Putamen (tissue), 1 donor: Measurements from ENCODE around the gene TCF19.

Experiments
- DNase-seq: peaks from one replicate; pipeline ENCODE4 v3.0.0-alpha.2; 2016; ENCODE audit warnings: low spot score

The TCF19 gene

DNA sequence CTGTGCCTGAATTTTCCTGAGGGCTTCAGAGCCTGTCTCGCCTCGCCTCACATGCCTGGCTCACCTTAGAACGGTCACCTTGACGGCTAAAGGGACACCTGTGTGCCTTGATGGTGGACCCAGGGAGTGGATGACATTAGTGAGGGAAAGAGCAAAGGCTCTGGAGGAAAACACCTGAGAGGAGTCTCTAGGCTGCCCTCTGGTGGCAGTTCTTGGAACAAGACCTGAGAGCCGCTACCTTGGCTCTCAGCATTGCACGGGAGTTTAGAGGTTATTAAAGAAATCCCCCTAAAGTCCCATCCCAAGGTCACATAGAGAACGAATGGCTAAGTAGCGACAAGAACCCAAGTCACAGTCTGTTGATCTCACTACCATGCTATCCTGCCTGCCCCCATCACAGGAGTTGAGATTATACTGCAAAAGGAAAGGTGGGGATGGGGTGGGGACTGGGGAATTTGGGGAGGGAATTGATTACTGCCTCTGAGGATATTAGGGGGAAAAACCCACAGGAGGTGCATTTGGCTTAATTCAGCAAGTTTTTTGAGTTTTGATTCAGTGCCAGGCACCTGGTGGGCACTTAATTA, 30.2 kb upstream of the TCF19 start:
- peak; percentile 18 for DNase-seq

DNA sequence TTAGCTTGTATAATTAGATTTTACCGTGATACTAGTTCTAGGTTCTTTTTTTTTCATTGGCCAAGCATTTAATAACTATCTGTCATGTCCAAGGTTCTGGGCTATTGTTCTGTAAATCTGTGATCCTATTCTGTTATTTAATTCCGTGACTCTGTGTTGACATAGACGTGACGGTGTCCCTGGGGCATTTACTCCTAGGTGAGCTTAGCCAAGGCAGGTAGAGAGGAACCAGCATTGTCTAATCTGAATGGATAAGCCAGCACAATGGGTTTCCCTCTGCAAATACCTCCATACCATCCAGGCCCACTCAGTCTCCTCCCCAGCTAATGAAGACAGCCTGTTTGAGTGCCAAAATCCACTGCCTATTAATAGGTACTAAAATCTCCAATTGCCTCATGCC, 29.3 kb upstream of the TCF19 start:
- DNase-seq = no peak

DNA sequence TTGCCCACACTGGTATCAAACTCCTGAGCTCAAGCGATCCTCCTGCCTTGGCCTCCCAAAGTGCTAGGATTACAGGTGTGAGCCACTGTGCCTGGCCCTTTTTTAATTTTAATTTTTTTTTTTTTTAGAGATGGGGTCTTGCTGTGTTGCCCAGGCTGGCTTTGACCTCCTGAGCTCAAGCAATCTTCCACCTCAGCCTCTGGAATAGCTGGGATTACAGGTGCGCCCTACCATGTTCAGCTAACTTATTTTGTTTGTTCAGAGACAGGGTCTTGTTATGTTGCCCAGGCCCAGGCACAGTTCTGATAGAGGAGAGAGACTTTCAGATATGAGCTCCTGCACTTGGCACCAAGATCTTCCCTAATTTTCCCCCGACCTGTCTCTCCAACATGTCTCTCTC, 27.6 kb upstream of the TCF19 start:
- no peak for DNase-seq

DNA sequence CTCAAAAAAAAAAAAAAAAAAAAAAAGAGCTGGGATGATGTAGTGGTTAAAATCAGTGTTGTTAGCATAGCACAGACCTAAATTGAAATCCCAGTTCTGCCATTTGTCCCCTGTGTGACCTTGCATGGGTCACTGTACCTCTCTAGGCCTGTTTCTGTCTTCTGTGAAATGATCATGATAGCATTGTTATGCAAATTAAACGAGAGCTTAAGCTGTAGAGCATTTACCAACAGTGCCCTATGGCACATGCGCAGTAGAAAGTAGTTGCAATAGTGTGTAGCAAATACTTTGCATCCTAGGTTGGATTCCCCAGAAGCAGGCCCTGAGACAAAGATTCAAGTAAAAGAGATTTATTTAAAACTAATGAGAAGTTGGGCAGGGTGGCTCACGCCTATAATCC, 26.8 kb upstream of the TCF19 start:
- no peak for DNase-seq

DNA sequence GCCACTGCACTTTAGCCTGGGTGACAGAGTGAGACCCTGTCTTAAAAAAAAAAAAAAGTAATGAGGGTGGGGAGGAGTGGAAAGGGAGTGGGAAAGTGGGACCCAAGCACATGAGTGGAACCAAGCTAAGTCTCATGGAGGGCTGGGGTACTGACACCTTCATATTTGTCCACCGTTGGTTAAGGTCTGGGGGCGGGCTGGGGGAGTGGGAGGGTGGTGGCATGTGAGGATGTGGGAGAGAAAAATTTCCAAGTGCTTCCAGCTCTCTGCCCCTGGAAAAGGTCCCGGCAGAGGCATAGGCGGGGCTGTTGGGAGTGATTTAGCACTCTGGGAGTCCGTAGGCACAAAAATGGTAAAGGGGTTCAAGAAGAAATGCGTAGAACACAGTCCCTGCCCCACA, 25.6 kb upstream of the TCF19 start:
- DNase-seq = no peak

DNA sequence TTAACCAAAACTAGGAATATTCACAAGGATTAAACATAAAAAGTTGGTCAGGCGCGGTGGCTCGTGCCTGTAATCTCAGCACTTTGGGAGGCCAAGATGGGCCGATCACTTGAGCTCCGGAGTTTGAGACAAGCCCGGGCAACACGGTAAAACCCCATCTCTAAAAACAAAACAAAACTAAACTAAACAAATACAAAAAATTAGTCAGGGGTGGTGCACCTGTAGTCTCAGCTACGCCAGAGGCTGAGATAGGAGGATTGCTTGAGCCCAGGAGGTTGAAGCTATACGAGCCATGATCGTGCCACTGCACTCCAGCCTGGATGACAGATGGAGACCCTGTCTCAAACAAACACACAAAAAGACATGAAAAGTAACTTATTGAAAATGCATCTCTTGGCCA, 22.7 kb upstream of the TCF19 start:
- DNase-seq = no peak

DNA sequence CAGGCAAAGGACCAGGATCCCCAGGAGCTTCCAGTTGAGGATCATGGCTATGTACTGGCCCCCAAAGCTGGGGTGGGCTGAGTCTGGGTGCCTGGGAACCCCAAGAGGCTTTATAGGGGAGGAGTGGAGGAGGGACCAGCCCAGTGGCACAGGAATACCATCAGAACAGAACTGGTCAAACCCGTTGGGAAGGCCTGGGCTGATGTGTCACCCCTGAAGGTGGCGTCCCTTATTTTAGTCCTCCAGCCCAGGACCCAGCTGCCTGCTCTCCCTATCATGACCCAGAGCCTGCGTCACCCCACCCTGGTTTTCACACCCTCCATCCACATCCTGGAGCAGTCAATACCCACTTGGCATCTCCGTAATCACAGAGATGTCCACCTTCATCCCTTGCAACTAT, 19.4 kb upstream of the TCF19 start, which contains the start of gene PSORS1C2:
TSS of gene PSORS1C2 (minus strand) at position 85 of the 400 bp plus-strand sequence. CDS start at position 45, 40 bp downstream.
- no peak for DNase-seq

DNA sequence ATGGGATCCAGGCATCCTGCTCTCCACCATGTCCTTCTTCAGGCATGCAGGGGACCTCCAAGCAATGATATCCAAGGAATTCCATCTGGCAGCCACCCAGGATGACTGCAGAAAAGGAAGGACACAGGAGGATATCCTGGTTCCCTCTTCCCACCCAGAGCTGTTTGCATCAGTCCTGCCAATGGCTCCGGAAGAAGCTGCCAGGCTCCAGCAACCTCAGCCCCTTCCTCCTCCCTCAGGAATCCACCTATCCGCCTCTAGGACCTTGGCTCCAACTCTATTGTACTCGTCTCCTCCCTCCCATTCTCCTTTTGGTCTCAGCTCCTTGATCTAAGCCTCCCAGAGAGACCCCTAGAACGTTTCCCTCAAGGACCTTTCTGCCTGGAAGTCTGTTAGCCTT, 18.8 kb upstream of the TCF19 start:
- DNase-seq = no peak

DNA sequence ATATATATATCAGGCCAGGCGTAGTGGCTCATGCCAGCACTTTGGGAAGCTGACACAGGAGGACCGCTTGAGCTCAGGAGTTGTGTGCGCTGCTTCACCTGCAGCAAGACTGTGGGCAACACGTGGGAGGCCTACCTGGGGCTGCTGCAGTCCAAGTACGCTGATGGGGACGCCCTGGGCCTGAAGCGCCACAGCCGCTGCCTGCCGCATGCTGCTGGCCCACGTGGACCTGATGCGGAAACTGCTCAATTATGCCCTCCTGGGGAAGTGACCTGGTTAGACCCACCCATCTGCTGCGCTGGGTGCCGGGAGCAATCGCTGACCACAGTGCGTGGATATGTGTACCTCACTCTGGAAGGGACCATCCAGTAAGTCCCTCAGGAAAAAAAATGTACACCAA, 17.7 kb upstream of the TCF19 start:
- DNase-seq = no peak

DNA sequence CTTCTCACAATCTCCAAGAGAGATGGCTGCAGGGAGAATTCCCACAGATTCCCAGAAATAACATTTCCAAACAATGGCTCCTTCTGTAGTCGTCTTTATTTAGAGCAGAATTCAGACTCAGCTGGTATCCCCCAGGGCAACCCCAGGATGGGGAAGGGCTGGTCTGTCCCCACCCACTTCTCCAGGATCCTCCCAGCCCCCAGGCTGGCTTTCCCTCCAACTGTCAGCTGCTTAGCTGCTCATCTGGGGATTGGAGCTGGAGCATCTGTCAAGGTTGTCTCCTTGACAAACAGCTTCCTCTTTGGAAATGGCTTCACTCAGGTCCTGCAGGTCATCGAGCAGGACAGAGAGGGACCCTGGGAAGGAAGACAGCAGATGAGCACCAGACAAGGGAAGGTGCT, 16.0 kb upstream of the TCF19 start:
- DNase-seq = no peak

DNA sequence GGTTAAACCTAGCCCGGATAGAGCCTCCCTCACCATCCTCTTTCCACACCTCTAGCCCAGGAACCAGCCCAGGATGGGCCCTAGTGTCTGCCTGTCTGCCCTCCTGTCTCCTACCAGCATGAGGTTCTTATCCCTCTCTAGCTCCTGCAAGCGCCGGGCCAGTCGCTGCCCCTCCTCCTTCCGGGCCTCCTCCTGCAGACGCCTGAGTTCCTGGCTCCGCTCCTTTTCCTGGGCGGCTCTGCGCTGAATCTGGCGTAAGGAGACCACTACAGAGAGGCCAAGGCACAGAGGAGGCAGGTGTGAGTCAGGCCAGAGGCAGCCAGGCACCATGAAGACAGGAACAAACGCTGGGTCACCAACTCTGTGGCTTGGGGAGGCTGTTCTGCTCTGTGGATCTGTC, 15.2 kb upstream of the TCF19 start:
- no peak for DNase-seq

DNA sequence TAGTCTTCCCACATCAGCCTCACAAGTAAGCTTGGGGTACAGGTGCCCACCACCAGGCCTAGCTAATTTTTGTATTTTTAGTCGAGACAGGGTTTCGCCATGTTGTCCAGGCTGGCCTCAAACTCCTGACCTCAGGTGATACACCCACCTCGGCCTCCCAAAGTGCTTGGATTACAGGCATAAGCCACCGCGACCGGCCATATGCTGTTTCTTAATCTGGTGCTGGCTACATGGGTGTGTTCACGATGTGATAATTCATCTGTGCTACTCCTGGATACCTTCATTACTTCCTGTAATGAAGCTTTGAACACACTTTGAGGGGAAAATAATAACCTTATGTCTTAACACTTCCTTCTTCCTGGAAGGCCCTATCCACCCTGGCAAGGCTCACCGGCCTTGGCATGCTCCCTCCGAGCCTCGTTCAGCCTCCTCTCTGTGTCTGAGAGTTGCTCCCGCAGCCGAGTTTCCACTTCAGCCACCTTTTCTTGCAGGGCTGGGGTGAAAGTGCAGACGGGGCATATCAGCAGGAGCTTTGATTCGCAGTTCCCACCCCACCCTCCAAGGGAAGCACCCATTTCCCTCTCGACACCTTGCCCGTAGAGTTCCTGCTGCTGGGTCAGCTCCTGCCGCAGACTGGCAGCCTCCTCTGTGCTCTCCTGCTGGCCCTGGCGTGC, 14.0 kb upstream of the TCF19 start:
- DNase-seq = no peak

DNA sequence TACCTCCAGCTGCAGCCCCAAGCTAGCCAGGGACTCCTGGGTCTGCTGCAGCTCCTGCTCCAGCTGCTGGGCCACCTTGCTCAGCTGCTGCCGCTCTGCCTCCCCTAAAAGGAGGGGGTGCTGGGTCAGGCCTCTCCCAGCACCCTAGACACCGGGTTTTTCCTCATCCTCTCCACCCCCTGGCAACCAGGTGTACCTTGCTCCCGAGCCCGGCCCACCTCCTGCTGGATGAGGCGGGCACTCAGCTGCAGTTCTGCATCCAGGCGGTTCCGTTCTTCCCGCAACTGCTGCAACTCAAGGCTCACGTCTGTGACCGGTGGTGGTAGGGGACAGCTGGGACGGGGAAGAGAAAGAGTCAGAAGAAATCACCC, 13.4 kb upstream of the TCF19 start:
- DNase-seq = no peak

DNA sequence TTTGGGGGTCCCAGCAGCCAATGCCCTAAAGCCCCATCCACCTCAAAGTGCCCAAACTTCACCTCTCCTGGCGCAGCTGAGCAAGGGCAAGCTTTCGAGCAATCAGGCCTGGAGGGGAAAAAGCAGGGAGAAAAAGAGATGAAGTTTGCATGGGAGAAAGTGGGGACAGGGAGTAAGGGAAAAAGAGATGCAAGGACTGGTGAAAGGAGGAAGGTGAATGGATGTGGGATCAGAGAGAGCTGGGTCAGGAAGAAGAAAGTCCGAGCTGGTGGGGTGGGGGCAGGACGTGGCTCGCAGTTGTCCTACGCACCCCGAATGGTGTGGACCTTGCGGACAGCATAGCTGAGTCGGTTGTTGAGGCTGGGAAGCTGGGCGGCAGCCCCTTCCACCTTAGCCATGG, 13.0 kb upstream of the TCF19 start:
- no peak for DNase-seq

DNA sequence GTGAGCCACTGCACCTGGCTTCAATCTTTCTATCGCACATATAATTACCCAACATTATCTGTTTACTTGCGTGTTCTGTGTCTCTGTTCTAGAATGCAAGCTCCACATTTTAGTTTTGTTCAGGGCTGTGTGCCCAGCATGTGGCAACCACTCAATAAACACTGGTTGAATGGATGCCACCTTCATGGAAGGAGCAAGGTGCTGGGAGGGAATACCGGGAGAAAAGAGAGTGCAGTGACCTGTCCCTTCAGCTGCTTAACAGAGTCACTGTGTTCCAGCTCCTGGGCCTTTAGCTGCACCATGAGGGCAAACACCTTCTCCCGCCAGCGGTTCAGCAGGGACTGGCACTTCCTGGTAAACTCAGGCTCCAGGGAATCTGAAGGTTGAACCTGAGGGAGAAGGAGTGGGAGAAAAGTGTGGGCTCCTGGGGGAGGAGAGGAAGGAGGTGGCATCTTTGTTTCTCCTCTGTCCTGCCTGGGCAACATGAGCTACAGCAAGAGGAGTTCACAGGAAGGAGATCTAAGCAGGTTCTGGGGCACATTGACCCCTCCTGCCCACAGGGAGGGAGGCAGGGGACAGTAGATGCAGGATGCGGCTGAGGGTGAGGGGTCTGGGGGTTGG, 8.5 kb upstream of the TCF19 start:
- no peak for DNase-seq

DNA sequence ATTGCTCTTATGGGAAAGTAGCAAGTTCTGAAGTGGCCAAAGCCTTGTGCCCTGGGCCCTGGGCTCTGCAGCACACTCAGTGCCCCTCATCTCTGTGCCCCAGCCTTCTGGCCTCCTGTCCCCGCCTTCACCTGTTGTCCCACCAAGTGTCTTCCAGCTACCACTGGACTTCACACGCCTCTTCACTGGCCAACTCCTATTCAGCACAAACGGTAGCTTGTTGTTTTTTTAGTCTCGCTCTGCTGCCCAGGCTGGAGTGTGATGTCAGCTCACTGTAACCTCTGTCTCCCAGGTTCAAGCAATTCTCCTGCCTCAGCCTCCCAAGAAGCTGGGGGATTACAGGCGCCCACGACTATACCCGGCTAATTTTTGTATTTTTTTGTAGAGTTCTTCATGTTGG, 5.6 kb upstream of the TCF19 start:
- DNase-seq = no peak

DNA sequence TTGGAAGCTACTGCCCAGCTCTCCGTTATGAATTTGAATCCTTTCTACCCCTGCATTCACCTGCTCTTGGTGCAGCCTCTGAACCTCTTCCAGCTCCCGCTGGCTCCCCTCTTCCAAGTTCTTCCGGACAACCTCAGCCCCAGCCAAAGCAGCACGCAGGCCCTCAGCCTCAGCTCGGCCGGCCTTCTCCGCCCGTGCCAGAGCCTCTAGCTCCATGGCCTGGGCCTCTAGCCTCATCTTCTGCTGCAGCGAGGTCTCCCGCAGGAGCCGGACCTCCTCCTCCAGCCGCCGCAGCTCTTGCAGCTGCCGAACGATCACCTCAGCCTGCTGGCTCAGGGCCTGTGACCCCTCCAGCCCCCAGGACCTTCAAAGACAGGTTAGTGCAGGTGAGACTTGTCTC, 4.0 kb upstream of the TCF19 start:
- no peak for DNase-seq

DNA sequence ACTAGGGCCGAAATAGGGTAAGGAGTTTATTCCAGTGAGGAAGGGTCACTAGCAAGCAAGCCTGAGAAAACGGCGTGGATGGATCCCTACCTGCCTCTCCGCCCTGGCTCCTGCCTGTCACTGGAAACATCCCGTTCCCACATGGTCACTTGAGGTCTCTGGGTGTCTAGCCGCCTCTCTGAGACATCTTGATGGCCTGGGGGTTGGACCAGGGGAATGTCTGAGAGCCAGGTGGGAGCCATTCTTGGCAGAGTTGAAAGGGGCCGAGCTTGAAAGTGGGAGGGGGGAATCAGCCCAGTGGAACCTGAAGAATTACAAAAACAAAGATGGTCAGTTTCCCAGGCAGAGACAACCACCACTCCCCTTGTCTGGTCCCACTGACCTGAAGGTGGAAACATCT, 1.7 kb upstream of the TCF19 start:
- no peak for DNase-seq

DNA sequence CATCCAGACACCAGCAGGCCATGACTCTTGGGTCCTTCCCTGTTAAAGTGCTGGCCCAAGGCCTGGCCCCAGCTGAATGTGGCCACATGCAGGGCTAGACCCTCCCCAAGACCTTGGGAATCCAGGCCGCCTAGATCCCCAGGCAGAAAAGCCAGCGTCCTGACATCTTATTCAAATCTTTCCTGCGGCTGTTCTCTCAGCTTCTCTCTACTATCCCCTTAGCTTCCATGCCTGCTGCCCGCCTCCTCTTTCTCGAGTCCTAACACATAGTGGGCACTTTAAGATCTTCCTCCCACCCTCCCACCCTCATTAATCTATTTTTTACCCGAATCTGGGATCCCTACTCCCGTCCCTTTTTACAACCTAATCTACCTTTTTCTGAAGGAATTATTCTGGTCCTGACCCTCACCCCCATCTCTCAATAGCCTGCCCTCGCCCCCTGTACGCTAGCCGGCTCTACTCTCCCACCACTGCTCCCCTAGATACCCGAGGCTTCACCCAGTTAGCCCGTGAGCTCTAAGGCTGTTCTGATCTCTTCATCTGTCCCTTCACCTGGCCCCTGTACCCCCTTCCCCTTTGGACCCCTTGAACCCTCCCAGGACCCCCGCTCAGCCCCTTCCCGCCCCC, 763 bp upstream of the TCF19 start, which contains the start of gene CCHCR1:
TSS of gene CCHCR1 (minus strand) at position 290 of the 627 bp plus-strand sequence. CDS start at position 88, 202 bp downstream.
- no peak for DNase-seq

DNA sequence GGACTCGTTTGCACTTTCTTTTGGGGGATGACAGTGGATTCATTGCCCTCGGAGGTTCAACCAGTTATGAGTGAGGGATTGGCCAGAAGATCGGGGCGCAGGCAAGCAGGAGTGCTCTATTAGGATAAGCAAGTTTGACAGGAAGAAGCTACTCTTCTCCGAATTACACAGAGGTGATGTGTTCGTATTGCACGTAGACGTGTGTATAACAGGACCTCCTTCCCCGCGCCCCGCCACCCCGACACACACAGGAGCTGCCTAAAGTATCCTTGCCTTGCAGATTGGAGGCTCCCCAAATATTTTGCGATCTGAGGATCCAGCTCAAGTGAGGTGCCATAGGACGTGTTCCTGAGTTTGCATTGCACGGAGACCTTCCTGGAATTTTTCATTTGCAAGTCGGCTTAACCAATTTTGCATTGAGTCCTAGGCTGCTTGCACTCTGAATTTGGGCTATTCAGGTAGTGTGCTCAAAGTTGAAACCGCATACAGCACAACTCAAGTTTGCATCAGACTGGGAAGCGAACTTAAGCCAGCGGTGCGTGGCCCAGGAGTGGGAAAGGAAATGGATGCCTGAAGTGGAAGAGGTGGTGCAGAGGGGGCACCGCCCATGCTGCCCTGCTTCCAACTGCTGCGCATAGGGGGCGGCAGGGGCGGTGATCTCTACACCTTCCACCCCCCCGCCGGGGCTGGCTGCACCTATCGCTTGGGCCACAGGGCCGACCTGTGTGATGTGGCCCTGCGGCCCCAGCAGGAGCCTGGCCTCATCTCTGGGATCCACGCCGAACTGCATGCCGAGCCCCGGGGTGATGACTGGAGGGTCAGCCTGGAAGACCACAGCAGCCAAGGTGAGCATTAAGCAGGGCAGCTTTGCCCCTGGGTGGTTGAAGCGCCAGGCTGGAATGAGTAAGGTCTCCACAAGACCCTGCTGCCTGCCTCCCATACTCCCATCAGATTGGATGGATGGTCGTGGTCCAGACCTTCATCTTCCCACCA, 770 bp downstream of the TCF19 start:
- DNase-seq = no peak

DNA sequence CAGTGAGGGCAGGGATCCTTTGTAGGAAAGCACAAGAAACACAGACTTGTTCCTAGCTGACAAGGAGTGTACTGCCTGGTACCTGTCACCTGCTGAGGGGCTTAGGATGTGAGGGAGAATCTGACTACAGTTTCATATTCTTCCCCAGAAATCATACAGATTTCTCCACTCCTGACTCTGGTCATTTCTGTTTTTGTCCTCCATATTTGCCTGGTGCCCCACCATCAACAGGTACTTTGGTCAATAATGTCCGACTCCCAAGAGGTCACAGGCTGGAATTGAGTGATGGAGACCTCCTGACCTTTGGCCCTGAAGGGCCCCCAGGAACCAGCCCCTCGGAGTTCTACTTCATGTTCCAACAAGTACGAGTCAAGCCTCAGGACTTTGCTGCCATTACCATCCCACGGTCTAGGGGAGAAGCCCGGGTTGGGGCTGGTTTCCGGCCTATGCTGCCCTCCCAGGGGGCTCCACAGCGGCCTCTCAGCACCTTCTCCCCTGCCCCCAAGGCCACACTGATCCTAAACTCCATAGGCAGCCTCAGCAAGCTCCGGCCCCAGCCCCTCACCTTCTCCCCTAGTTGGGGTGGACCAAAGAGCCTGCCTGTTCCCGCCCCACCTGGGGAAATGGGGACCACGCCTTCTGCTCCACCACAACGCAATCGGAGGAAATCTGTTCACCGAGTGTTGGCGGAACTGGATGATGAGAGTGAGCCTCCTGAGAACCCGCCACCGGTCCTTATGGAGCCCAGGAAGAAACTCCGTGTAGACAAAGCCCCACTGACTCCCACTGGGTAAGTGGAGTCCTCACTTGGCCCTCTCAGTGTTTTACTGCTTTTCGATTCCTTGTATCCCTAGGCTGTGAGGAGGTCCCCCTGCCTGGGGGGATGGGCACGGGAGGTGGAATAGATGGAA, 3.1 kb downstream of the TCF19 start:
- DNase-seq = no peak
